ENCODE data around the gene SLC1A3. TPM values are rescaled to one million over a fixed set of nuclear protein-coding genes. Genes with fewer than 3 reads are reported as not detected.

The SLC1A3 gene
- total and polyA plus RNA-seq, 2 donors (not counting 1 experiment from before 2014, with no cell fraction given): 0.52 to 3.3 TPM

- H3K27me3 ChIP-seq (ENCODE audit: control insufficient read depth, insufficient read depth, low read length): no peaks in the 10 kb centered on the region
- no peak overlapping the region for H3K27ac ChIP-seq (ENCODE audit: insufficient read depth, low read length)
- no peaks in the 10 kb centered on the region for H3K36me3 ChIP-seq (ENCODE audit: control insufficient read depth, insufficient read depth, low read length)
- H3K4me1 ChIP-seq (ENCODE audit: control insufficient read depth, extremely low read depth, insufficient read depth, low read length): no peaks in the 10 kb centered on the region
- TF ChIP-seq CTCF (conservative IDR thresholded peaks at IDR 0.05 in 1 of 2, IDR thresholded peaks at IDR 0.05 in 1 of 2; ENCODE audit: low read depth in 1 of 2, low read length in 2 of 2) (no peak), EZH2 (IDR thresholded peaks at IDR 0.05; ENCODE audit: low read length, missing control alignments) (no peak)
- H3K9me3 ChIP-seq (ENCODE audit: control insufficient read depth, insufficient read depth, low read depth, low read length): no peaks in the 10 kb centered on the region
- DNase-seq (ENCODE audit: low read depth in 2 of 2): no peak
- H3K79me2 ChIP-seq (ENCODE audit: control insufficient read depth, insufficient read depth, low read length): no peaks in the 10 kb centered on the region
- H2AFZ ChIP-seq (ENCODE audit: low read length): no peak overlapping the region
- H4K20me1 ChIP-seq (ENCODE audit: control insufficient read depth, extremely low read depth, insufficient read depth, low read length): no peaks in the 10 kb centered on the region
- H3K4me3 ChIP-seq (replicated peaks in 1 of 4; ENCODE audit: control extremely low read depth in 1 of 4, insufficient read depth in 1 of 4, low read depth in 3 of 4, low read length in 4 of 4): no peak overlapping the region
- H3K9ac ChIP-seq (ENCODE audit: insufficient read depth, low read length): no peak overlapping the region
- no peak overlapping the region for H3K4me2 ChIP-seq (ENCODE audit: extremely low read depth, insufficient read depth, low read length)
These were observed 25.3 kb upstream of the SLC1A3 start for GRCh38 chr5:36581070-36581469.

- H3K4me3 ChIP-seq (replicated peaks in 1 of 4; ENCODE audit: control extremely low read depth in 1 of 4, insufficient read depth in 1 of 4, low read depth in 3 of 4, low read length in 4 of 4): no peak overlapping the region
- no peak for DNase-seq (ENCODE audit: low read depth in 2 of 2)
- H3K9me3 ChIP-seq (ENCODE audit: control insufficient read depth, insufficient read depth, low read depth, low read length): no peaks in the 10 kb centered on the region
- no peak for TF ChIP-seq EZH2 (IDR thresholded peaks at IDR 0.05; ENCODE audit: low read length, missing control alignments)
- TF ChIP-seq CTCF (conservative IDR thresholded peaks at IDR 0.05 in 1 of 2, IDR thresholded peaks at IDR 0.05 in 1 of 2; ENCODE audit: low read depth in 1 of 2, low read length in 2 of 2): no peak
- H3K9ac ChIP-seq (ENCODE audit: insufficient read depth, low read length): no peak overlapping the region
- H3K79me2 ChIP-seq (ENCODE audit: control insufficient read depth, insufficient read depth, low read length): no peaks in the 10 kb centered on the region
- no peaks in the 10 kb centered on the region for H3K27me3 ChIP-seq (ENCODE audit: control insufficient read depth, insufficient read depth, low read length)
- no peak overlapping the region for H3K27ac ChIP-seq (ENCODE audit: insufficient read depth, low read length)
- no peaks in the 10 kb centered on the region for H4K20me1 ChIP-seq (ENCODE audit: control insufficient read depth, extremely low read depth, insufficient read depth, low read length)
- no peak overlapping the region for H2AFZ ChIP-seq (ENCODE audit: low read length)
- H3K4me2 ChIP-seq (ENCODE audit: extremely low read depth, insufficient read depth, low read length): no peak overlapping the region
- H3K4me1 ChIP-seq (ENCODE audit: control insufficient read depth, extremely low read depth, insufficient read depth, low read length): no peaks in the 10 kb centered on the region
- no peaks in the 10 kb centered on the region for H3K36me3 ChIP-seq (ENCODE audit: control insufficient read depth, insufficient read depth, low read length)
These were observed 22.2 kb upstream of the SLC1A3 start for GRCh38 chr5:36584009-36584875.

- H3K4me1 ChIP-seq (ENCODE audit: control insufficient read depth, extremely low read depth, insufficient read depth, low read length): no peaks in the 10 kb centered on the region
- no peaks in the 10 kb centered on the region for H3K27me3 ChIP-seq (ENCODE audit: control insufficient read depth, insufficient read depth, low read length)
- DNase-seq (ENCODE audit: low read depth in 2 of 2): no peak
- no peak overlapping the region for H2AFZ ChIP-seq (ENCODE audit: low read length)
- no peak overlapping the region for H3K4me3 ChIP-seq (replicated peaks in 1 of 4; ENCODE audit: control extremely low read depth in 1 of 4, insufficient read depth in 1 of 4, low read depth in 3 of 4, low read length in 4 of 4)
- TF ChIP-seq EZH2 (IDR thresholded peaks at IDR 0.05; ENCODE audit: low read length, missing control alignments): no peak
- no peak for TF ChIP-seq CTCF (conservative IDR thresholded peaks at IDR 0.05 in 1 of 2, IDR thresholded peaks at IDR 0.05 in 1 of 2; ENCODE audit: low read depth in 1 of 2, low read length in 2 of 2)
- no peak overlapping the region for H3K9ac ChIP-seq (ENCODE audit: insufficient read depth, low read length)
- H4K20me1 ChIP-seq (ENCODE audit: control insufficient read depth, extremely low read depth, insufficient read depth, low read length): no peaks in the 10 kb centered on the region
- no peaks in the 10 kb centered on the region for H3K79me2 ChIP-seq (ENCODE audit: control insufficient read depth, insufficient read depth, low read length)
- no peak overlapping the region for H3K27ac ChIP-seq (ENCODE audit: insufficient read depth, low read length)
- no peaks in the 10 kb centered on the region for H3K9me3 ChIP-seq (ENCODE audit: control insufficient read depth, insufficient read depth, low read depth, low read length)
- H3K36me3 ChIP-seq (ENCODE audit: control insufficient read depth, insufficient read depth, low read length): no peaks in the 10 kb centered on the region
- H3K4me2 ChIP-seq (ENCODE audit: extremely low read depth, insufficient read depth, low read length): no peak overlapping the region
These were observed 20.7 kb upstream of the SLC1A3 start for GRCh38 chr5:36585701-36586100.

Measured in fibroblast of lung (primary cell).